A549 (cell line): Measurements from ENCODE around the gene TMEM79.

Experiments used
- CEBPB ChIP-seq, 2 experiments: fragments of >200 bp in 1 of 2; sonication (Bioruptor Twin) in 1 of 2; formaldehyde crosslinking in 1 of 2; IDR thresholded peaks; 2 replicates each; pipeline ENCODE4 v1.6.1; 2012 to 2016
- EP300 ChIP-seq, 2 experiments: fragments of >200 bp; sonication (Bioruptor Twin); formaldehyde crosslinking; IDR thresholded peaks; 2 replicates in 1 of 2; 3 replicates in 1 of 2; pipeline ENCODE4 v1.6.1; 2016 to 2017
- MAFK ChIP-seq: fragments of 450-650 bp; IDR thresholded peaks from 2 replicates; pipeline ENCODE4 v1.6.1; 2014; ENCODE audit not compliant: partially characterized antibody
- POLR2A ChIP-seq: IDR thresholded peaks from 2 replicates; pipeline ENCODE4 v1.6.1; 2012; ENCODE audit warnings: mild to moderate bottlenecking, low read length
- RAD21 ChIP-seq, 2 experiments: fragments of >200 bp in 1 of 2; sonication (Bioruptor Twin) in 1 of 2; formaldehyde crosslinking in 1 of 2; IDR thresholded peaks in 1 of 2; conservative IDR thresholded peaks in 1 of 2; 2 replicates in 1 of 2; 3 replicates in 1 of 2; pipeline ENCODE4 v1.6.1; 2012 to 2018; ENCODE audit warnings: inconsistent platforms in 1 of 2
- TF ChIP-seq, protein P1 (sequence below): fragments of 200-600 bp; sonication (generic); IDR thresholded peaks from 2 replicates; pipeline ENCODE4 v1.6.1; 2016; ENCODE audit warnings: antibody characterized with exemption, mild to moderate bottlenecking, moderate library complexity
- TF ChIP-seq, protein P2 (sequence below): fragments of >200 bp; sonication (Bioruptor Twin); formaldehyde crosslinking; IDR thresholded peaks from 3 replicates; pipeline ENCODE4 v1.5.1; 2016

DNA sequence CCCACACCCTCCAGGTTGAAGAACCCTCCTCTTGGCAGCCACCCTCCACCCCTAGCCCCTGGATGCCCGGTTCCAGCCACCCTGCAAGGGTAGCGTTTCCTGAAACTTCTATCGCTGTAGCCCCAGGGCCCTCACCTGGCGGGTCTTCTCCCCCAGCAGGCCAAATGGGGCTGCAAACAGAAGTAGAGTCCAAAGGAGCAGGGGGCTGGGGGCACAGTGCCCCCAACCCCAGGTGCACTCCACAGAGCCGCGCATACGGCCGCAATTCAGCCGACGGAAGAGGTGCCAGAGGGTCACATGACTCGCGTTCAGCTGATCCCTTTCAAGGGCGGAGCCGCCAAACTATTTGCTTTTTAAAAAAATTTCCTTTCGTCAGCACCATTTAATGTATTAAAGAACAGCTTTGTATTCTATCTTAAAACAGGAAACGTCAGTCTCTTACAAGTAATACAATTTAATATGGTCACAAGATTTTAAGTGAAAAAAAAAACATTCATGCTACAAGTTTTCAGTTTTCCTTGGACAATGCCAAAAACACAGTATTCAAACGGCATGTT, 11.3 kb downstream of the TMEM79 start, which contains the start of gene GLMP:
- TF ChIP-seq, protein P1, sequence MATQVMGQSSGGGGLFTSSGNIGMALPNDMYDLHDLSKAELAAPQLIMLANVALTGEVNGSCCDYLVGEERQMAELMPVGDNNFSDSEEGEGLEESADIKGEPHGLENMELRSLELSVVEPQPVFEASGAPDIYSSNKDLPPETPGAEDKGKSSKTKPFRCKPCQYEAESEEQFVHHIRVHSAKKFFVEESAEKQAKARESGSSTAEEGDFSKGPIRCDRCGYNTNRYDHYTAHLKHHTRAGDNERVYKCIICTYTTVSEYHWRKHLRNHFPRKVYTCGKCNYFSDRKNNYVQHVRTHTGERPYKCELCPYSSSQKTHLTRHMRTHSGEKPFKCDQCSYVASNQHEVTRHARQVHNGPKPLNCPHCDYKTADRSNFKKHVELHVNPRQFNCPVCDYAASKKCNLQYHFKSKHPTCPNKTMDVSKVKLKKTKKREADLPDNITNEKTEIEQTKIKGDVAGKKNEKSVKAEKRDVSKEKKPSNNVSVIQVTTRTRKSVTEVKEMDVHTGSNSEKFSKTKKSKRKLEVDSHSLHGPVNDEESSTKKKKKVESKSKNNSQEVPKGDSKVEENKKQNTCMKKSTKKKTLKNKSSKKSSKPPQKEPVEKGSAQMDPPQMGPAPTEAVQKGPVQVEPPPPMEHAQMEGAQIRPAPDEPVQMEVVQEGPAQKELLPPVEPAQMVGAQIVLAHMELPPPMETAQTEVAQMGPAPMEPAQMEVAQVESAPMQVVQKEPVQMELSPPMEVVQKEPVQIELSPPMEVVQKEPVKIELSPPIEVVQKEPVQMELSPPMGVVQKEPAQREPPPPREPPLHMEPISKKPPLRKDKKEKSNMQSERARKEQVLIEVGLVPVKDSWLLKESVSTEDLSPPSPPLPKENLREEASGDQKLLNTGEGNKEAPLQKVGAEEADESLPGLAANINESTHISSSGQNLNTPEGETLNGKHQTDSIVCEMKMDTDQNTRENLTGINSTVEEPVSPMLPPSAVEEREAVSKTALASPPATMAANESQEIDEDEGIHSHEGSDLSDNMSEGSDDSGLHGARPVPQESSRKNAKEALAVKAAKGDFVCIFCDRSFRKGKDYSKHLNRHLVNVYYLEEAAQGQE = no peak
- TF ChIP-seq EP300 (IDR thresholded peaks at IDR 0.05) = no peak
- TF ChIP-seq, protein P2, sequence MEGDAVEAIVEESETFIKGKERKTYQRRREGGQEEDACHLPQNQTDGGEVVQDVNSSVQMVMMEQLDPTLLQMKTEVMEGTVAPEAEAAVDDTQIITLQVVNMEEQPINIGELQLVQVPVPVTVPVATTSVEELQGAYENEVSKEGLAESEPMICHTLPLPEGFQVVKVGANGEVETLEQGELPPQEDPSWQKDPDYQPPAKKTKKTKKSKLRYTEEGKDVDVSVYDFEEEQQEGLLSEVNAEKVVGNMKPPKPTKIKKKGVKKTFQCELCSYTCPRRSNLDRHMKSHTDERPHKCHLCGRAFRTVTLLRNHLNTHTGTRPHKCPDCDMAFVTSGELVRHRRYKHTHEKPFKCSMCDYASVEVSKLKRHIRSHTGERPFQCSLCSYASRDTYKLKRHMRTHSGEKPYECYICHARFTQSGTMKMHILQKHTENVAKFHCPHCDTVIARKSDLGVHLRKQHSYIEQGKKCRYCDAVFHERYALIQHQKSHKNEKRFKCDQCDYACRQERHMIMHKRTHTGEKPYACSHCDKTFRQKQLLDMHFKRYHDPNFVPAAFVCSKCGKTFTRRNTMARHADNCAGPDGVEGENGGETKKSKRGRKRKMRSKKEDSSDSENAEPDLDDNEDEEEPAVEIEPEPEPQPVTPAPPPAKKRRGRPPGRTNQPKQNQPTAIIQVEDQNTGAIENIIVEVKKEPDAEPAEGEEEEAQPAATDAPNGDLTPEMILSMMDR = no peak
- TF ChIP-seq POLR2A = peak; percentile 62
- peak; percentile 64 for TF ChIP-seq MAFK
- TF ChIP-seq RAD21 (conservative IDR thresholded peaks at IDR 0.05 in 1 of 2, IDR thresholded peaks at IDR 0.05 in 1 of 2) = no peak
- no peak for TF ChIP-seq CEBPB (IDR thresholded peaks at IDR 0.05)
